Measurements from ENCODE around the gene ZNF780A. TPM values are rescaled to one million over a fixed set of nuclear protein-coding genes. Genes with fewer than 3 reads are reported as not detected.

The ZNF780A gene
- total and polyA plus RNA-seq, 2 of the 13 experiments (the other 11 are each of a cell fraction or from before 2014, with no cell fraction given), result 13.5 to 22.7 TPM

GRCh38 chr19:40055049-40055448 lies 35.7 kb downstream of the ZNF780A start (continued):
- TF ChIP-seq GMEB1 (CRISPR knock-in tag; IDR thresholded peaks at IDR 0.05; ENCODE audit: borderline replicate concordance) (no peak), ZNF264 (CRISPR knock-in tag; IDR thresholded peaks at IDR 0.05) (no peak)

- ChIA-PET POLR2A (interaction anchor here (3.2 kb wide), 1 partner anchor 36 kb away, joined by 15 read pairs; the partner anchor contains the start of gene ZNF780A), CTCF (ENCODE audit: low intra/inter-chr PET ratio, low total read pairs) (no interaction called here)
- H2AFZ ChIP-seq (ENCODE audit: low read length), result no peak overlapping the region
- WGBS (ENCODE audit: low lambda C conversion rate), result 57% methylated on average over 9 of the region's 9 CpGs
- no peak for FAIRE-seq
- peaks cover 3% of the 10 kb centered on the region; the same call in 1 of the 2 replicates for H4K20me1 ChIP-seq (ENCODE audit: insufficient read depth, low read length)
- peaks cover 13% of the 10 kb centered on the region for H3K9me3 ChIP-seq (ENCODE audit: low read length)
- in situ Hi-C loops (cut with HindIII; ENCODE audit: extremely low pct_ligation_motif_present, low pct_unique_long_range_greater_than_20kb) (no loop called here), intact Hi-C loops (cut with micrococcal nuclease; ENCODE audit: unreplicated experiment) (loop anchor here (2.0 to 5.0 kb wide), 2 partner anchors 38 to 58 kb away; partner anchors contain the start of genes ZNF546 and ZNF780A)
- H3K27me3 ChIP-seq (ENCODE audit: control insufficient read depth in 1 of 2, insufficient read depth in 2 of 2, low read length in 2 of 2), result no peaks in the 10 kb centered on the region; a peak in 1 of 5 replicates
- BruUV-seq (replicated peaks), result no TSS peak
- peak overlapping the region; percentile 80 to 90 (median 84); a peak in 5 of 6 replicates for H3K4me3 ChIP-seq (replicated peaks in 1 of 3; ENCODE audit: insufficient read depth in 1 of 3, low read depth in 2 of 3, low read length in 3 of 3)
- peak; percentile 100 for TF ChIP-seq ZNF44 (CRISPR knock-in tag; IDR thresholded peaks at IDR 0.05)
- TF ChIP-seq KDM5B (CRISPR knock-in tag; IDR thresholded peaks at IDR 0.05; ENCODE audit: borderline replicate concordance), result no peak
- TF ChIP-seq ARHGAP35 (CRISPR knock-in tag; IDR thresholded peaks at IDR 0.05; ENCODE audit: borderline replicate concordance), result no peak
- TF ChIP-seq KLF16 (CRISPR knock-in tag; IDR thresholded peaks at IDR 0.05), result 0 out of 4 replicates have a peak, but pooled peaks of 1 of the 2 experiments have one; percentile 13
- no peak for TF ChIP-seq U2AF1 (optimal IDR thresholded peaks at IDR 0.05; ENCODE audit: low read depth, low read length)
- TF ChIP-seq ZFP82 (CRISPR knock-in tag; IDR thresholded peaks at IDR 0.05; ENCODE audit: borderline replicate concordance), result no peak
- H3K4me2 ChIP-seq (ENCODE audit: low read depth, low read length), result peak overlapping the region; percentile 79
- peaks cover 43% of the 10 kb centered on the region for H3K4me1 ChIP-seq (ENCODE audit: insufficient read depth, low read length)
- peaks cover 59% of the 10 kb centered on the region for H3K79me2 ChIP-seq (ENCODE audit: insufficient read depth, low read length)
- no peak overlapping the region for H3K27ac ChIP-seq (ENCODE audit: extremely low read length, insufficient read depth, low read length)
- peaks cover 2 to 5% of the 10 kb centered on the region in 2 experiments; a peak in 2 of 5 replicates for H3K36me3 ChIP-seq (replicated peaks in 1 of 2; ENCODE audit: control insufficient read depth in 1 of 2, insufficient read depth in 2 of 2, low read length in 2 of 2)
- no peak for ATAC-seq
- no peak for DNase-seq (ENCODE audit: low spot score)
- peak overlapping the region; percentile 85; the same call in 1 of the 2 replicates for H3K9ac ChIP-seq (ENCODE audit: insufficient read depth, low read depth, low read length)
Measured at GRCh38 chr19:40054632-40055031, 36.1 kb downstream of the ZNF780A start.
